ENCODE measurements around the gene BCAS3. TPM values are rescaled to one million over a fixed set of nuclear protein-coding genes. Genes with fewer than 3 reads are reported as not detected.

Gene BCAS3
- polyA plus RNA-seq, 1 donor from 2014 or later = 21.6 TPM

DNA sequence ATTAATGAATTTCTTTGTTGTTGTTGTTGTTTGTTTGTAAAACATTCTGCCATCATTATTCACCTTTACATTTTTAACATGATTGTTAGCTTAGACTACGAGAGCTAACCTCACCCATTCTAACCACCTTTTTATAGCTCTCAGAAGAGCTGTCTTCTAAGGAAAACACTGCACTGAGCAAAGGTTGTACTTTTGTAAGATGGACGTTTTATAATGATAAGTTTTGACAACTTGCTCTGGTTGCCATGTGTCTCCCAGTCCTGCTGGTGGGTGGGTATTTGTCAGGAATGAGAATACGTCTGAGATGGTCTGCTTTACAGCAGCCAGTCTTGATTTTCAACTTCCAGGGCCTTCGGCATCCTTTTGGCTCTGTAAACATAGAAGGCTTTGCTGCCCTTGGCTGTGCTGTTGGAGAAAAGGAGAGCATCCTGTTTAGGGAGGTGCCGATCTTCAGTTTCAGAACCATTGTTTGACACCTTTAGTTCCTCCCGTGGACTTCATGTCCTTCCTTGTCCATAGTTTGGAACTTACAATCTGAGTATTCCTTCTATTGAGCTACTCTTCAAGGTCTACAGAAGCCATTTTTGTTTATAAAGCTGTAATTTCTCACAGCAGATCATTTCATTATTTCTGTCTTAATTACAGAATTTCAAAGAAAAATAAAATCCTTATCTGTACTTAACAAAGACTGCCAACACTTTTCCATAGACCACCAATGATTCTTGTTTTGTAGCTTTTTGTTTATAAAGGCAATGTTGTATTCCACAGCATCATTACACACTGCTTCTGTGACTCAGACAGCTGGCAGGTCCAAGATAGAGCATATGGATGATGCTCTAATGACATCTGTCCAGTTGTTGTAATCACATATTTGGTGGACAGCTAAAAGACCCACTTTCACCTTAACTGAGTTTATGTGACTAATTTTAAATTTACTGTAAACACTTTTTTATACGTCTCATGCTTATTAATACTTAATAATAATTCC, 451.9 kb downstream of the BCAS3 start:
- Histone ChIP-seq H3K27me3 (ENCODE audit: insufficient read depth, low read depth, low read length) (no peaks in the 10 kb centered on the region), H3K9ac (ENCODE audit: low read length) (no peak overlapping the region), H3F3A (ENCODE audit: insufficient read depth, low read length, poor library complexity, severe bottlenecking) (no peaks in the 10 kb centered on the region), H3K4me3 (ENCODE audit: low read length) (no peak overlapping the region), H3K36me3 (ENCODE audit: insufficient read depth, low read length) (no peaks in the 10 kb centered on the region), H4K20me1 (ENCODE audit: insufficient read depth) (no peaks in the 10 kb centered on the region), H3K79me2 (replicated peaks; ENCODE audit: insufficient read depth, low read length) (no peaks in the 10 kb centered on the region), H3K27ac (ENCODE audit: low read length) (no peak overlapping the region), H3K9me3 (ENCODE audit: low read length) (no peaks in the 10 kb centered on the region), H2AFZ (ENCODE audit: low read depth, low read length) (no peak overlapping the region), H3K4me2 (ENCODE audit: low read length) (no peak overlapping the region), H3K9me2 (ENCODE audit: insufficient read depth, low read length) (no peaks in the 10 kb centered on the region)
- TF ChIP-seq RAD21 (conservative IDR thresholded peaks at IDR 0.05) = no peak

DNA sequence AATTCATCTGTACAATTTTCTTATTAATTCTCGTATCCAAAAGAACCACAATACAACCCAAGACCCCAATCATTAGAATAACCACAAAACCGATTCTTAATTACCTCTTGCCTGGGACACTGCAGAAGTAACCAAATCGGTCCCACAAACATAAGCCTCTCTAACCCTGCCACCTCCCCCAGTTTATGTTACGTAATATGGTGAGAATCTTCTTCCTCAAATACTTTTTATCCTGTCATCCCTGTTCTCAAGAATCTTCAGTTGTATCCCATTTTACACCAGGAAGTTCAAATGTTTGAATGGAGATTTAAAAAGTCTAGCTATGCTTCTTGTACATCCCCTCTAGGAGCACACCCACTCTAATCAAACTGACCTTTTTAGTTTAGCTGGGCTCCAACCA, 452.7 kb downstream of the BCAS3 start:
- H3K4me2 ChIP-seq (ENCODE audit: low read length) = no peak overlapping the region
- no peaks in the 10 kb centered on the region for H4K20me1 ChIP-seq (ENCODE audit: insufficient read depth)
- H3K9ac ChIP-seq (ENCODE audit: low read length) = no peak overlapping the region
- no peaks in the 10 kb centered on the region for H3F3A ChIP-seq (ENCODE audit: insufficient read depth, low read length, poor library complexity, severe bottlenecking)
- no peak overlapping the region for H3K4me3 ChIP-seq (ENCODE audit: low read length)
- TF ChIP-seq RAD21 (conservative IDR thresholded peaks at IDR 0.05) (no peak), EP300 (conservative IDR thresholded peaks at IDR 0.05; ENCODE audit: poor library complexity, severe bottlenecking) (no peak), EZH2 (IDR thresholded peaks at IDR 0.05; ENCODE audit: borderline replicate concordance, insufficient read depth, low read length, poor library complexity, severe bottlenecking) (no peak), MXI1 (conservative IDR thresholded peaks at IDR 0.05; ENCODE audit: poor library complexity, severe bottlenecking) (no peak), SMC3 (conservative IDR thresholded peaks at IDR 0.05; ENCODE audit: poor library complexity) (no peak), TAF1 (IDR thresholded peaks at IDR 0.05; ENCODE audit: low read depth) (no peak), POLR2AphosphoS5 (IDR thresholded peaks at IDR 0.05) (no peak)
- TF ChIP-seq, protein P1, sequence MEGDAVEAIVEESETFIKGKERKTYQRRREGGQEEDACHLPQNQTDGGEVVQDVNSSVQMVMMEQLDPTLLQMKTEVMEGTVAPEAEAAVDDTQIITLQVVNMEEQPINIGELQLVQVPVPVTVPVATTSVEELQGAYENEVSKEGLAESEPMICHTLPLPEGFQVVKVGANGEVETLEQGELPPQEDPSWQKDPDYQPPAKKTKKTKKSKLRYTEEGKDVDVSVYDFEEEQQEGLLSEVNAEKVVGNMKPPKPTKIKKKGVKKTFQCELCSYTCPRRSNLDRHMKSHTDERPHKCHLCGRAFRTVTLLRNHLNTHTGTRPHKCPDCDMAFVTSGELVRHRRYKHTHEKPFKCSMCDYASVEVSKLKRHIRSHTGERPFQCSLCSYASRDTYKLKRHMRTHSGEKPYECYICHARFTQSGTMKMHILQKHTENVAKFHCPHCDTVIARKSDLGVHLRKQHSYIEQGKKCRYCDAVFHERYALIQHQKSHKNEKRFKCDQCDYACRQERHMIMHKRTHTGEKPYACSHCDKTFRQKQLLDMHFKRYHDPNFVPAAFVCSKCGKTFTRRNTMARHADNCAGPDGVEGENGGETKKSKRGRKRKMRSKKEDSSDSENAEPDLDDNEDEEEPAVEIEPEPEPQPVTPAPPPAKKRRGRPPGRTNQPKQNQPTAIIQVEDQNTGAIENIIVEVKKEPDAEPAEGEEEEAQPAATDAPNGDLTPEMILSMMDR (IDR thresholded peaks at IDR 0.05; ENCODE audit: poor library complexity, severe bottlenecking) = no peak
- H3K9me3 ChIP-seq (ENCODE audit: low read length) = no peaks in the 10 kb centered on the region
- no peaks in the 10 kb centered on the region for H3K27me3 ChIP-seq (ENCODE audit: insufficient read depth, low read depth, low read length)
- no peaks in the 10 kb centered on the region for H3K36me3 ChIP-seq (ENCODE audit: insufficient read depth, low read length)
- no peak overlapping the region for H2AFZ ChIP-seq (ENCODE audit: low read depth, low read length)
- no peaks in the 10 kb centered on the region for H3K9me2 ChIP-seq (ENCODE audit: insufficient read depth, low read length)
- H3K27ac ChIP-seq (ENCODE audit: low read length) = no peak overlapping the region
- no peaks in the 10 kb centered on the region for H3K79me2 ChIP-seq (replicated peaks; ENCODE audit: insufficient read depth, low read length)

DNA sequence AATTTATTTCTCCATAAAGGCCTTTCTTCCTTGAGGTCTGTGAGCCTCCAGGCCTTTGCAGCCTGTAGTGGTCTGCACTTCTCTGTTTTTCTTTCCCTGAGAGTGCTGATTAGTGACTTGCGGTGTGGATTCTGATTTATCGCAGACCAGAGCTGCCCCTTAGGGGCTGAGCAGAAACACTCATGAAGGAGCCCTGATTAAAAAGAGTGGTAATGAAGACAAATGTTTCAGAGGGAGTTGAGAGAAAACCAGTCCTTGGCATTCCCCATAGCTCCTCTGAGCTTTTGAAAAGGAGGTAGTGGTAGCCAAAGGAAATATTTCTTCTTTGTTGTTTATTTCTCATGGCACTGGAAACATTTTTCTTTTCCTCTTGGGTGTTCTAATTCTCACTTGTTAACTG, 453.9 kb downstream of the BCAS3 start:
- TF ChIP-seq, protein P2, sequence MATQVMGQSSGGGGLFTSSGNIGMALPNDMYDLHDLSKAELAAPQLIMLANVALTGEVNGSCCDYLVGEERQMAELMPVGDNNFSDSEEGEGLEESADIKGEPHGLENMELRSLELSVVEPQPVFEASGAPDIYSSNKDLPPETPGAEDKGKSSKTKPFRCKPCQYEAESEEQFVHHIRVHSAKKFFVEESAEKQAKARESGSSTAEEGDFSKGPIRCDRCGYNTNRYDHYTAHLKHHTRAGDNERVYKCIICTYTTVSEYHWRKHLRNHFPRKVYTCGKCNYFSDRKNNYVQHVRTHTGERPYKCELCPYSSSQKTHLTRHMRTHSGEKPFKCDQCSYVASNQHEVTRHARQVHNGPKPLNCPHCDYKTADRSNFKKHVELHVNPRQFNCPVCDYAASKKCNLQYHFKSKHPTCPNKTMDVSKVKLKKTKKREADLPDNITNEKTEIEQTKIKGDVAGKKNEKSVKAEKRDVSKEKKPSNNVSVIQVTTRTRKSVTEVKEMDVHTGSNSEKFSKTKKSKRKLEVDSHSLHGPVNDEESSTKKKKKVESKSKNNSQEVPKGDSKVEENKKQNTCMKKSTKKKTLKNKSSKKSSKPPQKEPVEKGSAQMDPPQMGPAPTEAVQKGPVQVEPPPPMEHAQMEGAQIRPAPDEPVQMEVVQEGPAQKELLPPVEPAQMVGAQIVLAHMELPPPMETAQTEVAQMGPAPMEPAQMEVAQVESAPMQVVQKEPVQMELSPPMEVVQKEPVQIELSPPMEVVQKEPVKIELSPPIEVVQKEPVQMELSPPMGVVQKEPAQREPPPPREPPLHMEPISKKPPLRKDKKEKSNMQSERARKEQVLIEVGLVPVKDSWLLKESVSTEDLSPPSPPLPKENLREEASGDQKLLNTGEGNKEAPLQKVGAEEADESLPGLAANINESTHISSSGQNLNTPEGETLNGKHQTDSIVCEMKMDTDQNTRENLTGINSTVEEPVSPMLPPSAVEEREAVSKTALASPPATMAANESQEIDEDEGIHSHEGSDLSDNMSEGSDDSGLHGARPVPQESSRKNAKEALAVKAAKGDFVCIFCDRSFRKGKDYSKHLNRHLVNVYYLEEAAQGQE (IDR thresholded peaks at IDR 0.05; ENCODE audit: borderline replicate concordance) = no peak
- TF ChIP-seq EZH2 (IDR thresholded peaks at IDR 0.05; ENCODE audit: borderline replicate concordance, insufficient read depth, low read length, poor library complexity, severe bottlenecking) = no peak
- TF ChIP-seq, protein P1 (IDR thresholded peaks at IDR 0.05; ENCODE audit: poor library complexity, severe bottlenecking) = no peak
- TF ChIP-seq MXI1 (conservative IDR thresholded peaks at IDR 0.05; ENCODE audit: poor library complexity, severe bottlenecking) = no peak
- TF ChIP-seq SMC3 (conservative IDR thresholded peaks at IDR 0.05; ENCODE audit: poor library complexity) = no peak
- TF ChIP-seq RAD21 (conservative IDR thresholded peaks at IDR 0.05) = no peak
- TF ChIP-seq TAF1 (IDR thresholded peaks at IDR 0.05; ENCODE audit: low read depth) = no peak
- no peak for TF ChIP-seq POLR2AphosphoS5 (IDR thresholded peaks at IDR 0.05)
- TF ChIP-seq EP300 (conservative IDR thresholded peaks at IDR 0.05; ENCODE audit: poor library complexity, severe bottlenecking) = no peak
- no peaks in the 10 kb centered on the region for H3K9me2 ChIP-seq (ENCODE audit: insufficient read depth, low read length)
- no peak overlapping the region for H3K9ac ChIP-seq (ENCODE audit: low read length)
- no peak overlapping the region for H2AFZ ChIP-seq (ENCODE audit: low read depth, low read length)
- H4K20me1 ChIP-seq (ENCODE audit: insufficient read depth) = no peaks in the 10 kb centered on the region
- H3F3A ChIP-seq (ENCODE audit: insufficient read depth, low read length, poor library complexity, severe bottlenecking) = no peaks in the 10 kb centered on the region
- H3K4me2 ChIP-seq (ENCODE audit: low read length) = no peak overlapping the region
- H3K27ac ChIP-seq (ENCODE audit: low read length) = no peak overlapping the region
- H3K36me3 ChIP-seq (ENCODE audit: insufficient read depth, low read length) = no peaks in the 10 kb centered on the region
- no peaks in the 10 kb centered on the region for H3K9me3 ChIP-seq (ENCODE audit: low read length)
- H3K4me3 ChIP-seq (ENCODE audit: low read length) = no peak overlapping the region
- H3K79me2 ChIP-seq (replicated peaks; ENCODE audit: insufficient read depth, low read length) = no peaks in the 10 kb centered on the region
- H3K27me3 ChIP-seq (ENCODE audit: insufficient read depth, low read depth, low read length) = no peaks in the 10 kb centered on the region
